Ovary (tissue), 9 donors: Measurements from ENCODE around the gene RAP1GAP2. TPM values are rescaled to one million over a fixed set of nuclear protein-coding genes. Genes with fewer than 3 reads are reported as not detected.

ENCODE experiments used
- DNase-seq, 5 donors: peaks; one replicate each; pipeline ENCODE4 v3.0.0-alpha.2; 2019 to 2020
- H3K27ac ChIP-seq, 2 donors: fragments of 200-600 bp; one replicate each; pipeline versions ENCODE4 v1.5.1 to v1.8.0; 2019 to 2022
- H3K27me3 ChIP-seq: fragments of 200-600 bp; one replicate; pipeline ENCODE4 v1.8.0; 2022
- H3K36me3 ChIP-seq: fragments of 200-600 bp; sonication (generic); one replicate; pipeline ENCODE4 v1.5.1; 2019
- H3K4me1 ChIP-seq: one replicate; pipeline ENCODE4 v1.8.1; 2013; ENCODE audit warnings: mild to moderate bottlenecking, moderate library complexity; ENCODE audit not compliant: insufficient read depth
- H3K4me3 ChIP-seq: fragments of 200-600 bp; sonication (generic); one replicate; pipeline ENCODE4 v1.5.1; 2017
- H3K9me3 ChIP-seq, 2 donors: fragments of 200-600 bp in 1 of 2; sonication (generic) in 1 of 2; one replicate each; pipeline versions ENCODE4 v1.5.1 to v1.8.1; 2013 to 2019; ENCODE audit warnings: mild to moderate bottlenecking in 1 of 2, moderate library complexity in 1 of 2
- EP300 ChIP-seq: sonication (generic); formaldehyde crosslinking; IDR thresholded peaks from one replicate; pipeline ENCODE4 v1.6.1; 2017; ENCODE audit warnings: antibody characterized with exemption
- POLR2A ChIP-seq: fragments of 450-650 bp; IDR thresholded peaks from one replicate; pipeline ENCODE4 v1.6.1; 2017; ENCODE audit warnings: antibody characterized with exemption, mild to moderate bottlenecking, moderate library complexity
- WGBS, 3 donors: extraction: QIAGEN DNeasy Blood & Tissue Kit in 1 of 3; methylation state at CpG; one replicate each; pipeline versions ENCODE4 v1.1.5 to v1.1.7; 2013 to 2017; 5-methylcytosine and 5-hydroxymethylcytosine counted together
- intact Hi-C, 4 donors: fragments of 100-400 bp; cut with DNase I; formaldehyde crosslinking; loops; one replicate each; pipeline versions ENCODE4 v1.11.0 to v1.15.1; 2022 to 2023
- polyA plus RNA-seq, 2 donors: library from polyadenylated mRNA; stranded (reverse); fragments of 200-250 nt in 1 of 2; fragments of 350-450 nt in 1 of 2; fragmentation: Illumina TruSeq in 1 of 2; extraction: RNeasy Lipid Tissue Mini Kit (QIAGEN cat#74804) in 1 of 2; gene quantifications; one replicate each; pipeline ENCODE4 v1.2.3, GENCODE V29; 2013 to 2014
- total RNA-seq, 7 donors: library from RNA; depleted of rRNA in 2 of 7; stranded (reverse); fragments of >200 nt in 2 of 7; fragmentation: NEBNext Ultra II Directional in 3 of 7; extraction: Animal tissue kit (Norgen Biotek cat#: 25700) in 3 of 7; gene quantifications; one replicate each; pipeline versions ENCODE4 v1.1.0 to v1.2.4, GENCODE V29; 2016 to 2023
- TF ChIP-seq, protein P1 (sequence below), 3 donors: fragments of 450-650 bp in 2 of 3; fragments of 200-600 bp in 1 of 3; IDR thresholded peaks; one replicate each; pipeline versions ENCODE4 v1.5.1 to v1.8.0; 2016 to 2022; ENCODE audit warnings: antibody characterized with exemption in 3 of 3, mild to moderate bottlenecking in 1 of 3
- donor health status: DM: no; HTN: no; CAD: no; lungs with moderate emphysema.
- donor health status: DM: no; HTN: no; CAD: no.
- donor health status: Bipolar disorder and iron deficiency.
- donor health status: DM: yes; HTN: yes; CAD: no.
- donor health status: DM: no; HTN: no; CAD: no.
- donor health status: DM: yes; HTN: yes; CAD: no.

Gene RAP1GAP2
- total and polyA plus RNA-seq, 9 donors: 4.3 to 15.4 (median 12.3) TPM

DNA sequence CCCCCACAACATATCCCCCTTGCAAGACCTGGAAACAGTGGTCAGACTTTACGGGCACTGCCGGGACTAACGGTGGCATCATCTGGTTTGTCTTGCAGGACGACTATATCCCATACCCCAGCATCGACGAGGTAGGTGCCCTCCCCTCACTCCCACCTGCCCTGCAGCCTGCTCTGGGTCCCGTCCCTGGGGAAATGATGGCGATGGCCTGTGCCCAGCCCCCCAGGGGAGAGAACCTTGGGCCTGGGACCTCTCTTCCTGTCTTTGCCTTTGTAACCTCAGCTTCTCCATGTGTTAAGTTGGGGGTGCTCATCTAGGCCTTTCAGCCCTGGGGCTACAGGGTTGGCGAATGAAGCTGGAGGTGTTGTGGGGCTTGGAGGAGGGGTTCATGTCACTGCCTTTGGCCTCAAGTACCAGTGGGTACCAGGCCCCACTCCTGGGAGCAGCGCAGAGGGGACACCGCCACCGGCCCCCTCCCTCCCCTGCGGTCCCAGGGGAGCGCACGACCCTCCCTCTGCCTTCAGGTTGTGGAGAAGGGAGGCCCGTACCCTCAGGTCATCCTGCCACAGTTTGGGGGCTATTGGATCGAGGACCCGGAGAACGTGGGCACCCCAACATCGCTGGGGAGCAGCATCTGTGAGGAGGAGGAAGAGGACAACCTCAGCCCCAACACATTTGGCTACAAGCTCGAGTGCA lies 167.2 kb downstream of the RAP1GAP2 start:
- TF ChIP-seq POLR2A: no peak
- TF ChIP-seq EP300: no peak
- TF ChIP-seq, protein P1, sequence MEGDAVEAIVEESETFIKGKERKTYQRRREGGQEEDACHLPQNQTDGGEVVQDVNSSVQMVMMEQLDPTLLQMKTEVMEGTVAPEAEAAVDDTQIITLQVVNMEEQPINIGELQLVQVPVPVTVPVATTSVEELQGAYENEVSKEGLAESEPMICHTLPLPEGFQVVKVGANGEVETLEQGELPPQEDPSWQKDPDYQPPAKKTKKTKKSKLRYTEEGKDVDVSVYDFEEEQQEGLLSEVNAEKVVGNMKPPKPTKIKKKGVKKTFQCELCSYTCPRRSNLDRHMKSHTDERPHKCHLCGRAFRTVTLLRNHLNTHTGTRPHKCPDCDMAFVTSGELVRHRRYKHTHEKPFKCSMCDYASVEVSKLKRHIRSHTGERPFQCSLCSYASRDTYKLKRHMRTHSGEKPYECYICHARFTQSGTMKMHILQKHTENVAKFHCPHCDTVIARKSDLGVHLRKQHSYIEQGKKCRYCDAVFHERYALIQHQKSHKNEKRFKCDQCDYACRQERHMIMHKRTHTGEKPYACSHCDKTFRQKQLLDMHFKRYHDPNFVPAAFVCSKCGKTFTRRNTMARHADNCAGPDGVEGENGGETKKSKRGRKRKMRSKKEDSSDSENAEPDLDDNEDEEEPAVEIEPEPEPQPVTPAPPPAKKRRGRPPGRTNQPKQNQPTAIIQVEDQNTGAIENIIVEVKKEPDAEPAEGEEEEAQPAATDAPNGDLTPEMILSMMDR (IDR thresholded peaks at IDR 0.05): no peak
- Histone ChIP-seq H3K4me3 (no peak overlapping the region), H3K27me3 (no peaks in the 10 kb centered on the region), H3K36me3 (no peaks in the 10 kb centered on the region), H3K4me1 (peaks cover 3% of the 10 kb centered on the region), H3K9me3 (no peaks in the 10 kb centered on the region), H3K27ac (no peak overlapping the region)
- intact Hi-C loops: no loop called here
- no peak for DNase-seq
- WGBS, 3 donors: 82 to 86% (median 84%) methylated on average over 20 to 21 of the region's 21 CpGs

DNA sequence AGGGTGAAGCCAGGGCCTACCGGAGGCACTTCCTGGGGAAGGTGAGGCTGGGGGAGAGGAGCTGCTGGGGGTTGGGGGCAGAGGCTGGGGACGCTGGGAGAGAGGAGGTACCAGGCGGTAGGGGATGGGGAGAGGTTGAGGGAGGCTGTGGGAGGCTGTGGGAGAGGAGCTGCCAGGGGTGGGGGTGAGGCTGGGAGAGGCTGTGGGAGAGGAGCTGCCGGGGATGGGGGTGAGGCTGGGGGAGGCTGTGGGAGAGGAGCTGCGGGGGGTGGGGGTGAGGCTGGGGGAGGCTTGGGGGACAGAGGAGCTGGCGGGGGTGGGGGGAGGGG lies 167.8 kb downstream of the RAP1GAP2 start:
- TF ChIP-seq POLR2A (no peak), EP300 (no peak)
- TF ChIP-seq, protein P1 (IDR thresholded peaks at IDR 0.05): no peak
- Histone ChIP-seq H3K9me3 (no peaks in the 10 kb centered on the region), H3K36me3 (no peaks in the 10 kb centered on the region), H3K4me3 (no peak overlapping the region), H3K27me3 (no peaks in the 10 kb centered on the region), H3K4me1 (peaks cover 3% of the 10 kb centered on the region), H3K27ac (no peak overlapping the region)
- intact Hi-C loops: no loop called here
- DNase-seq: no peak
- 59 to 66% (median 61%) methylated on average over 5 to 6 of the region's 6 CpGs for WGBS, 3 donors

DNA sequence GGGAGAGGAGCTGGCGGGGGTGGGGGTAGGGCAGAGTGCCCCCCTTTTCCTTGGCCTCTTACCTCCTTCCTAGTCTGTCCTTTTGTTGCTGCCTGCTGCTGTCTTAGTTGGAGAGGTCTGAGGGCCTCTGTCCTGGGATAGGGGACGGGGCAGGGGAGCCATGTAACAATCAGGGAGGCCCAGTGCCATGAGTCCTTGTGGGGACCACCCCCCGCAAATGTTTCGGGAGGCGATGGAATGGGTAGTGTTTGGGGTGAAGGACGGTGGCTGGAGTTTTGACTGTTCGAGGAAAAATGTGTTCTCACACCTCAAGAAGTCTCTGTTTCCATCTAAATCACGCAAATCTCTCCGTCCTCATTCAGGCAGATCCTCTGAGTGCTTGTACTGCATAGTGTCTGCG lies 168.1 kb downstream of the RAP1GAP2 start:
- intact Hi-C loops: no loop called here
- peaks cover 3% of the 10 kb centered on the region for H3K4me1 ChIP-seq

DNA sequence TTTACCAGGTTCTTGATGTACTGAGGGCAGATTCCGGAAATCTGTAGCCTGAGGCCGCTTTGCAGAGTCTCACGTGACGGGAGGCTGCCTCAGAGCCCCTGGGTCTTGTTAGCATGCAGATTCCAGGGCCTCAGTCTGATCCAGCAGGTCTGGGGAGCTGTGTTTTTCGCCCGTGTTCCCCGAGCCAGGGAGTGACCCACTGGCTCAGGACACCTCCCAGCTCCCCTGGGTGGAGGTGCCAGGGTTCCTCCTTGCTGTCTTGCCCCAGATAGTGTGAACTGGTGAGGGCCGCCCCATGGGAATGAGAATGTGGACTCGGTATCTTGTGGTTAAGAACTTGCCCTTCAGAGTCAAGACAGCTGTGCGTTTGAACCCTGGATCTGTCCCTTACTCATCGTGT lies 168.6 kb downstream of the RAP1GAP2 start:
- Histone ChIP-seq H3K4me1 (peaks cover 3% of the 10 kb centered on the region), H3K27ac (no peak overlapping the region)
- DNase-seq: no peak

More for the DNA sequence above, 168.1 kb downstream of the RAP1GAP2 start:
- TF ChIP-seq POLR2A (no peak), EP300 (no peak)
- TF ChIP-seq, protein P1 (IDR thresholded peaks at IDR 0.05): no peak
- no peak for DNase-seq
- no peak overlapping the region for H3K4me3 ChIP-seq
- H3K9me3 ChIP-seq: no peaks in the 10 kb centered on the region
- H3K36me3 ChIP-seq: no peaks in the 10 kb centered on the region
- WGBS, 3 donors: 66 to 81% (median 76%) methylated on average over 10 of the region's 10 CpGs
- no peaks in the 10 kb centered on the region for H3K27me3 ChIP-seq
- no peak overlapping the region for H3K27ac ChIP-seq

More for the DNA sequence above, 168.6 kb downstream of the RAP1GAP2 start:
- intact Hi-C loops: no loop called here
- no peak for TF ChIP-seq POLR2A
- TF ChIP-seq, protein P1 (IDR thresholded peaks at IDR 0.05): no peak
- TF ChIP-seq EP300: no peak
- Histone ChIP-seq H3K4me3 (no peak overlapping the region), H3K27me3 (no peaks in the 10 kb centered on the region), H3K36me3 (no peaks in the 10 kb centered on the region), H3K9me3 (no peaks in the 10 kb centered on the region)
- WGBS, 3 donors: 85 to 90% (median 88%) methylated on average over 11 of the region's 11 CpGs
